Glutamatergic neuron (in vitro differentiated cells): ENCODE measurements around the gene SYCP3. TPM values are rescaled to one million over a fixed set of nuclear protein-coding genes. Genes with fewer than 3 reads are reported as not detected.
A peak's percentile ranks its signal among the peaks of the same experiment; 100 is the strongest.

Experiments
- DNase-seq: peaks from one replicate; pipeline ENCODE4 v3.0.0; 2022
- H3K27ac Mint-ChIP-seq: one replicate; pipeline ENCODE4 v1.8.0; 2020; ENCODE audit warnings: mild to moderate bottlenecking, mixed read lengths, inconsistent platforms; ENCODE audit not compliant: unreplicated experiment
- H3K27me3 Mint-ChIP-seq: one replicate; pipeline ENCODE4 v1.8.0; 2020; ENCODE audit warnings: mild to moderate bottlenecking, moderate library complexity, mixed read lengths, inconsistent platforms; ENCODE audit not compliant: unreplicated experiment
- H3K36me3 Mint-ChIP-seq: one replicate; pipeline ENCODE4 v1.8.0; 2020; ENCODE audit warnings: mild to moderate bottlenecking, mixed read lengths, inconsistent platforms; ENCODE audit not compliant: unreplicated experiment
- H3K4me1 Mint-ChIP-seq: one replicate; pipeline ENCODE4 v1.8.0; 2020; ENCODE audit warnings: mild to moderate bottlenecking, low read depth, mixed read lengths, inconsistent platforms; ENCODE audit not compliant: unreplicated experiment
- H3K4me3 Mint-ChIP-seq: one replicate; pipeline ENCODE4 v1.8.0; 2020; ENCODE audit warnings: mild to moderate bottlenecking, mixed read lengths, inconsistent platforms; ENCODE audit not compliant: unreplicated experiment
- H3K9me3 Mint-ChIP-seq: one replicate; pipeline ENCODE4 v1.8.0; 2020; ENCODE audit warnings: mild to moderate bottlenecking, moderate library complexity, mixed read lengths, inconsistent platforms; ENCODE audit not compliant: unreplicated experiment
- CTCF ChIP-seq: fragments of 200-600 bp; sonication (generic); IDR thresholded peaks from one replicate; pipeline ENCODE4 v1.5.0; 2021; ENCODE audit not compliant: partially characterized antibody, unreplicated experiment
- total RNA-seq: library from RNA; stranded (reverse); fragmentation: NEBNext Ultra II Directional; extraction: Animal tissue kit (Norgen Biotek cat#: 25700); gene quantifications from one replicate; pipeline ENCODE4 v1.2.1, GENCODE V29; 2021; ENCODE audit not compliant: unreplicated experiment

Gene SYCP3
- total RNA-seq, 1 donor from 2014 or later, result not detected

DNA sequence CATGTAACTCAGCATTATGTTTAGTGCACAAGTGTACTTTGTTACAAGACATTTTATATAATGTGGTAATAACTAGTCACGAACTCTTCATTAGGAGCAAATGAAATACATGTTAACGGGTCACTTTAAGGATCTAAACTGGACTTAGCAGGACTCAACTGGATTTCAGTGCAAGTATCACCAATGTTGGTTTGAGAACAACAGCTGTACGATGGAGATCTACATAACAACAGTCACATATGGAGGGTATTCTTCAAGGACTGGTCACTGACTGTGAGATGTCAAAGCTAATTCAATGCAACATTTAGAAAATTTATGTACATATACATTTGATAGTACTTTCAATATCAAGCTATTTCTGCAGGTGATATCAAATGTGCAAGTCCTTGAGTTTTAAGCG lies 22.5 kb upstream of the SYCP3 start:
- Mint-ChIP-seq H3K4me1 (no peaks in the 10 kb centered on the region), H3K27ac (no peak overlapping the region), H3K9me3 (no peaks in the 10 kb centered on the region), H3K36me3 (no peaks in the 10 kb centered on the region), H3K27me3 (no peaks in the 10 kb centered on the region), H3K4me3 (no peak overlapping the region)
- DNase-seq, result no peak
- no peak for TF ChIP-seq CTCF

- TF ChIP-seq CTCF, result no peak
- DNase-seq, result no peak
- no peaks in the 10 kb centered on the region for H3K36me3 Mint-ChIP-seq
- no peaks in the 10 kb centered on the region for H3K4me1 Mint-ChIP-seq
- no peaks in the 10 kb centered on the region for H3K27me3 Mint-ChIP-seq
- no peak overlapping the region for H3K27ac Mint-ChIP-seq
- H3K4me3 Mint-ChIP-seq, result no peak overlapping the region
- H3K9me3 Mint-ChIP-seq, result no peaks in the 10 kb centered on the region
Observed at GRCh38 chr12:101761350-101761749, 22.1 kb upstream of the SYCP3 start.

DNA sequence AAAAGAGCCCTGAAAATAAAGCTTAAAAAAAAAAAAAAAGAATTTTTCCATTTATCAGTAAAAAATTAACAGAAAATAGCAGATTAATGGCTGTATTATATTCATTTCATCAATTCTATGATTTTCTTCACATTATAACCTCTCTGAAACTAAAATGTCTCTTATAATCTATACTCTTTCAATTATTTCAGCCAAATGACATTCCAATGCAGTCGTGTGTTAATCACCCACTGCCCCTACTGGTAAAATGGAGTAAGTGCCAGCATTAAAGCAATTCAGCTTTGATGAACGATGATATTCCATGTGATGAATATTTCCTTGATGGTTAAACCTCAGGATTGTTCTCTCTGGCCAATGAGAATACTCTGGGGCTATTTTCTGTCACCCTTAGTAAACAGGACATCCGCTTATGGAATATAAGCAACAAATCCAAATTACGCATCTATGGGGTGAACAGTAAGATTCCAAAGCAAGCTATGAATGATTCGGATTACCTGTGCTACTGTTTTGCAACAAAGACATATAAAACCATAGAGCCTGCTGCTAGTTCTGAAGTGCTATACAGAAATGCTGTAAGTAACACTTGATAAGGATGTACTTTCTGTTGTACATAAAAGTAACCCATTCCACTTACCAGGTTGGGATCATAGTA lies 20.3 kb upstream of the SYCP3 start:
- no peaks in the 10 kb centered on the region for H3K4me1 Mint-ChIP-seq
- no peaks in the 10 kb centered on the region for H3K27me3 Mint-ChIP-seq
- TF ChIP-seq CTCF, result peak; percentile 79
- no peaks in the 10 kb centered on the region for H3K36me3 Mint-ChIP-seq
- no peak for DNase-seq
- H3K27ac Mint-ChIP-seq, result no peak overlapping the region
- H3K9me3 Mint-ChIP-seq, result no peaks in the 10 kb centered on the region
- no peak overlapping the region for H3K4me3 Mint-ChIP-seq

GRCh38 chr12:101750152-101750551 lies 10.9 kb upstream of the SYCP3 start:
- Mint-ChIP-seq H3K27ac (no peak overlapping the region), H3K4me3 (no peak overlapping the region), H3K27me3 (no peaks in the 10 kb centered on the region), H3K36me3 (no peaks in the 10 kb centered on the region), H3K4me1 (no peaks in the 10 kb centered on the region), H3K9me3 (no peaks in the 10 kb centered on the region)
- no peak for DNase-seq
- TF ChIP-seq CTCF, result no peak

DNA sequence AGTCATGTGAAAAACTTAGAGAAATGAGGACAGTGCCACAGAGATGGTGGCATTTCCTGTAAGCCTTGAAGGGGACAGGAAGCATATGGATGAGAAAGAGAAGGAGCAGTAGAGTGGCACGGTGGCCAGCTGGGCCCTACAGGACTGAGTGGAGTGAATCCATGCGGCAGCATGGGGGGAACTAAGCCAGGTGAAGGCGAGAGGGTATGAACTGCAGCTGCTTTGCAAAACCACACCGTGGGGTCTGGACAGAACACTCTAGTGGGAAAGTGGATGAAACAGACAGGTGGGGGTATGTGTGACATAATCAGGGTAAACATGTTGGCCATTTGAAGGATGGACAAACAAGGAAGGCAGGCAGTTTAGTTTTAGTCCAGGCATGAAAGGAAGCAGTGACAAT lies 10.4 kb upstream of the SYCP3 start:
- no peaks in the 10 kb centered on the region for H3K27me3 Mint-ChIP-seq
- no peak overlapping the region for H3K4me3 Mint-ChIP-seq
- no peak for DNase-seq
- no peaks in the 10 kb centered on the region for H3K36me3 Mint-ChIP-seq
- no peaks in the 10 kb centered on the region for H3K4me1 Mint-ChIP-seq
- TF ChIP-seq CTCF, result no peak
- H3K27ac Mint-ChIP-seq, result no peak overlapping the region
- no peaks in the 10 kb centered on the region for H3K9me3 Mint-ChIP-seq
